GM21381 (cell line): ENCODE data around the gene ZNF397.

Experiments
- ATAC-seq: cut with Tn5 transposase; IDR thresholded peaks from one replicate; pipeline ENCODE4 v1.9.1; 2021; ENCODE audit warnings: mild to moderate bottlenecking, moderate library complexity; ENCODE audit not compliant: unreplicated experiment

The ZNF397 gene

DNA sequence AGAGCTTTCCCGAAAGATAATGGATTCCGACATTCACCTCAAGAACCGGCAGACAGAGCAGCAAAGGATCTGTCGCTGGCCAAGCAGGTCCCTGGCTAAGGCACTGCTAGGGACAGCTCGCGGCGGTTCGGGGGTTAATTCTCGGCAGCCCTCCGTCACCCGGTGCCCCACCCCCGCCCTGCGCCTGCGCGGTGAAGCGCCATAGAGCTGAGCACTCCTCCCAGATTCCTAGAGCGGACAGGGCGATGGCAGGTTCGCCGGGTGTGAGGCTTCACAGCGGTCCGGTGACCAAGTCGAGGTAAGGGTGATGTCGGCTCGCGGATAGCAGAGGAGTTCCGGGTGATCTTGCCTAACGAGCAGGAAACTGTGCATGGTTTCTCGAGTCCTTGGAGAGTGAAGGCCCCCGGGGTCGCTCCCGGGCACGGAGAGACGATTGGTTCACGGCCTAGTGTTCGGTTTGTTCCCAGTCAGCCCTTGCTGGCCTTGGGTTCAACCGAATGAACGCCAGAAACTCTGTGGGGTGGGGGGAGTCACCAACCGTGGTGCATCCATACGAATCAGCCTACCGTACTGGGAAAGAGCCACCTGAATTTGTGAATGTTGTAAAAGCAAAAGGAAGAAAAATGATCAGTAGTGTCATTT, 49.4 kb downstream of the ZNF397 start, which contains the start of gene ZSCAN30:
Gene ZSCAN30, minus strand, starts transcription at position 136 of the 642 bp plus-strand sequence. CDS start 25,877 bp downstream, outside the sequence.
- peak; percentile 91 for ATAC-seq

DNA sequence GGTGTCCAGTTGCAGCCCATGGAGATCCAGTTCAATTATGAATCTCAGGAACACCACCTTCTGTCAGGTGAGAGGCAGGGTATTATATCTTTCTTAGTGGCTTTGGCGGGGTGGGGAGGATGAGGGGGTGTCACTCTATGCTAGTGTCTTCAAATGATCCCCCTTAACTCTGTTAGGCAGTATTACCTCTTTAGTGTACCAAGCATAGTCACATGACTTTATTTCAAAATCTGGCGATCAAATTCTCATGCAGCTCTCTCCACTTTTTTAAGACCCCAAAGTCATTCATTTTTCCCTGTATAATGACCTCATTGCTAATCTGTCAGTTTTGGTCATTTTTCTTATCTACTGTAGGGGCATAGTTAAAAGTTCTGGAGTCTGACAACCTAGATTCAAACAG, 50.3 kb downstream of the ZNF397 start:
- no peak for ATAC-seq

DNA sequence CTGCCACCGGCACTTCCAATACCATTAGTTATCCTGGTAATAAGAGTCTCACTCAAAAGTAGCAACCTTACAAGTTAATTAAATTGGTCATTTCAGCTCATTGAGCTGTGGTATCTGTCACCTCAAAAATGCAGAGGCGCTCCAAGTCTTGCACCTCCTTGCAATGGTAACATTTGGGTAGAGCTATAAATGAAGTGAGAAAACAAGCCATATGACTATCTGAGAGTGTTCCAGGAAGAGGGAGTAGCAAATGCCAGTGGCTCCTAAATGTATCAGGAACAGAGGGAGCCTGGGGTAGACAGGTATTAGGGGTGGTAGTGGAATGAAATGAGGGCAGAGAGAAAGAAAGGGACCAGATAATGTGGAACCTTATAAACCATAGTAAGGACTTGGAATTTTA, 55.2 kb downstream of the ZNF397 start:
- ATAC-seq = no peak

DNA sequence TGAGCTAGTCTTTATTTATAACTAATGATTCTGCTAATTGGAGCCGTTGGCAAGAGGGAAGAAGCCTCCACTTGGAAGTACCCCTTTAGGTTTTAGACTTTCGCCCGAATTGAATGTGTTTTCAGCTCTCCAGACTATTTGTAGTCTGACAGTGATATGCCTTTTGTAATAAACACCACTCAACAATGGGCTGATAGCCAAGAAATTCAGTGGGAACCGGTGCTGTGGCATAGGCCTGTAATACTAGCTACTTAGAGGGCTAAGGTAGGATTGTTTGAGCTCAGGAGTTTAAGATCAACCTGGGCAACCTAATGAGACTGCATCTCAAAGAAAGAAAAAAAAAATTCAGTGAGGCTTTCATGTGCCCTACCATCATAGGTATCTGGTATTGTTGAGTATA, 62.8 kb downstream of the ZNF397 start:
- ATAC-seq = no peak

DNA sequence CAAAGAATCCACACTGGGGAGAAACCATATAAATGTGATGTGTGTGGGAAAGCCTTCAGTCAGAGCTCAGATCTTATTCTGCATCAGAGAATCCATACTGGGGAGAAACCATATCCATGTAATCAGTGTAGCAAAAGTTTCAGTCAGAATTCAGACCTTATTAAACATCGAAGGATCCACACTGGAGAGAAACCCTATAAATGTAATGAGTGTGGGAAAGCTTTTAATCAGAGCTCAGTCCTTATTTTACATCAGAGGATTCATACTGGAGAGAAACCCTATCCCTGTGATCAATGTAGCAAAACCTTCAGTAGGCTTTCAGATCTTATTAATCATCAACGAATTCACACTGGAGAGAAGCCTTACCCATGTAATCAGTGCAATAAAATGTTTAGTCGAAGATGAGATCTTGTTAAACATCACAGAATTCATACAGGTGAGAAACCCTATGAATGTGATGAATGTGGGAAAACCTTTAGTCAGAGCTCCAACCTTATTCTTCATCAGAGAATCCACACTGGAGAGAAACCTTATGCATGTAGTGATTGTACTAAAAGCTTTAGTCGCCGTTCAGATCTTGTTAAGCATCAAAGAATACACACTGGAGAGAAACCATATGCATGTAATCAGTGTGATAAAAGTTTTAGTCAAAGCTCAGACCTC, 65.9 kb downstream of the ZNF397 start:
- no peak for ATAC-seq
